ENCODE data around the gene DBI.
"Not testable (repeated sequence)": the region's sequence is repeated elsewhere in the genome, so short reads cannot be mapped to it uniquely, and the experiment has no call there.

The DBI gene

GRCh38 chr2:119402645-119403560, 36.1 kb downstream of the DBI start:
- peak; percentile 28 to 52 (median 39) for DNase-seq

GRCh38 chr2:119403618-119404017, 36.8 kb downstream of the DBI start:
- DNase-seq = not testable (repeated sequence)

DNA sequence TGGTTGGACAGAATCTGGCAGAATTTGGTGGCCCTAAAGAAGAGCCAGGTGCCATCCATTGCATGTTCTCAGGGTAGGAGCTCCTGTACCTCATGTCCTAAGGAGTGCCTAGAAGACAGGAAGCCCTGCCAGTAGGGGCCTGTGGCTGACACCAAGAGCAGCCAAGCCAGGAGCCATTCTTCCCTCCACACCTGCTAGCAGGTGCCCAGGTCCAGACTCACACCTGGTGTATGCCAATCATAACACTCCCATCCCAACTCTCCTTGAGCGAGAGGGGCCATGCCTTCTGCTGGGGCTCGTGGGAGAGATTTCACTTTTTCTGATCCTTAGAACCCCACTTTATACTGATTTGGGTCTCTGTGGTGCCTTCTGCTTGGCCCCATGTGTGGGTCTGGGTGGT, 38.4 kb downstream of the DBI start:
- no peak for DNase-seq

GRCh38 chr2:119407430-119408220, 40.8 kb downstream of the DBI start:
- peak; percentile 71 to 82 (median 74) for DNase-seq

DNA sequence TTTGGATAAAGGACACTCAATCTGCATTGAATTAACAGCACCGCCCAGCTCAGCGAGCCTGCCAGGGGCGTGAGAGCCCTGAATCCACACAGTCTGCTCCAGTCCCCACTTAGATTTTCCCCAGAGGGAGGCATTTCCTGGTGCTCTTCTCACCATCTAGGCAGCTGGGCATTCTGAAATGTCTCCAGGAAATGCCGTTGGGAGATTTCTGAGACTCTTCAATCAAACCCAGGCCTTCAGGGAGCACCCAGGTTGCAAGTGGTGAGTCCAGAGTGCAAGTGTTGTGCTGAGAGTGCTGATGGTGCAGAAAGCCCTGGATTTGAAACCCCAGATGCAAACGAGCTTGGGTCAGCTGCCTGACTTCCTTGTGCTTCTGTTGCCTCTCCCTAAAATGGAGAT, 41.4 kb downstream of the DBI start:
- DNase-seq = peak in 1 of 3 donors; percentile 45

GRCh38 chr2:119409506-119409905, 42.7 kb downstream of the DBI start:
- no peak for DNase-seq

DNA sequence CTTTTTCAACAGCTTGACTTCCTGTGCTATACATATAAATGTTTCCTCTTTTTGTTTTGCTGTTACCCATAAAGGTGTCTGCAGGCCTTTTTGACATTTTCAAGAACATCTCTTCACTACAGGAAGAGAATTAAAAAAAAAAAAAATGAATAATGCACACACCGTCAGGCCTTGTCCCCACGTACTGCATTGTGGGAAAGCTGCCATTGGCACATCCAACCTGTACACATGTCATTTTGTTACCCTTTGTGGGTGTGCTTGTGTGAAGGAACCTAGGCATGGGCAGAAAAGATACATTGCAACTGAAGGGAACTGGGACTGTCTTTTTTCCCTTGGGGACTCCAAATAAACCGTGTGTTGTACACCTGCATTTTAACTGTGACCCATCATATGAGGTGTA, 48.1 kb downstream of the DBI start:
- no peak for DNase-seq

GRCh38 chr2:119415630-119416029, 48.9 kb downstream of the DBI start:
- DNase-seq = no peak

- DNase-seq = no peak
Measured at GRCh38 chr2:119416299-119416923, 49.6 kb downstream of the DBI start.

DNA sequence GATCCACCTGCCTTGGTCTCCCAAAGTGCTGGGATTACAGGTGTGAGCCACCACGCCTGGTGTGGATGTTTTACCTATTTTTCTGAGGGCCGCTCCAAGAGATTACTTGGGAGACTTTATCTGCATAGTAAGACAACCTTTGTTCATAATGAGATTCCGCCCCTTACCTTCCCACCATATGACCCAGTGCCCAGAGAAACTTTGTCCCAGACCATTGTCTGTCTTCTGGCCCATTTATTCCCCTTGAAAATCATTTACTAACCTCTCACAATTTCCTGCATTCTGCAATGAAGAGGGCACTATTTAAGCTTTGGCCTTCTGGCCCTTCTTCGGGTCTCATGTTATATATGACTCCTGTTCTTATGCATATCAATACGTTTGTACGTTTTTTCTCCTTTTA, 51.1 kb downstream of the DBI start:
- DNase-seq = no peak

- no peak for DNase-seq
Measured at GRCh38 chr2:119419065-119419464, 52.3 kb downstream of the DBI start.

DNA sequence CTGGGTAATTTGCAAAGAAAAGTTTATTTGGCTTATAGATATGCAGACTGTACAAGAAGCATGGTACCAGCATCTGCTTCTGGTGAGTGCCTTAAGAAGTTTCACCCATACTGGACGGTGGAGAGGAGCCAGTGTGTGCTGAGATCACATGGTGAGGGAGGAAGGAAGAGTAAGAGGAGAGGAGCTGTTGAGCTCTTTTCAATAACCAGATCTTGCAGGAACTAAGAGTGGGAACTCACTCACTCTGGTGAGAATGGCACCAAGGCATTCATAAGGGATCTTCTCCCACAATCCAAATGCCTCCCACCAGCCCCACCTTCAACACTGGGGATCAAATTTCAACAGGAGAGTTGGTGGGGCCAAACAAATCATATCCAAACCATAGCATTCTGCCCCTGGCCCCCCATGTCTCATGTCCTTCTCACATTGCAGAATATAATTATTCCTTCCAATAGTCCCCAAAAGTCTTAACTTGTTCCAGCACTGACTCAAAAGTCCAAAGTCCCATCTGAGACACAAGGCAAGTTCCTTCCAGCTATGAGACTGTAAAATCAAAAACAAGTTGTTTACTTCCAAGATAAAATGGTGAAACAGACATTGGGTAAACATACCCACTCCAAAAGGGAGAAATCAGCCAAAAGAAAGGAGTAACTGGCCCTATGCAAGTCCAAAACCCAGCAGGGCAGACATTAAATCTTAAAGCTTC, 53.2 kb downstream of the DBI start:
- DNase-seq = no peak

DNA sequence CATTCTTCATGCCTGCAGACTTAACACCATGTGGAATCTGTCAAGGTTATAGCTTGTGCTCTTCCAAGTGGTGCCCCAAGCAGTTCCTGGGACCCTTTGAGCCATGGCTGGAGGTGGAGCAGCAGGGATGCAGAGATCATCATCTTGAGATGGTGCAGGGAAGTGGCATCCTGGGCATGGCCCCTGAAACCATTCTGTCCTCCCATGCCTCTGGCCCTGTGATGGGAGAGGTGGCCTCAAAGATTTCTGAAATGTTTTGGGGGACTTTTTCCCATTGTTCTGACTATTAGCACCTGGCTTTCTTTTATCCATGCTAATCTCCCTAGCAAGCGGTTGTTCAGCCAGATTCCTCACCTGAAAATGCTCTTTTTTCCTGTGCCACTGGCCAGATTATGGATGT, 54.5 kb downstream of the DBI start:
- no peak for DNase-seq

DNA sequence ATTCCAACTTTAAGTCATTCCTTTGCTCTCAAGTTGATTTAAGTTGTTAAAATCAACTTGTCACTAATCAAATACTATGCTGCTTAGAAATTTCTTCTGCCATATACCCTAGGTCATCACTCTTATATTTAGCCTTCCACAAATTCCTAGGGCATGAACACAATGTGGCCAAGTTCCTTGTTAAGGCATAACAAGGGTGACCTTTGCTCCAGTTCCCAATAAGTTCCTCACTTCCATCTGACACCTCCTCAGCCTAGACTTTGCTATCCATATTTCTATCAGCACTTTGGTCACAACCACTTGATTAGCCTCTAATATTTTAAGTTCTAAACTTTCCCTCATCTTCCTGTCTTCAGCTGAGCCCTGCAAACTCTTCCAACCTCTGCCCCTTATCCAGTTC, 55.0 kb downstream of the DBI start:
- no peak for DNase-seq
